ENCODE results near the gene ANKRD39. TPM values are rescaled to one million over a fixed set of nuclear protein-coding genes. Genes with fewer than 3 reads are reported as not detected.

ANKRD39 gene
- total RNA-seq, 1 donor from 2014 or later, result 14.6 TPM

GRCh38 chr2:96804986-96805385 lies 52.8 kb downstream of the ANKRD39 start:
- DNase-seq (no peak), ATAC-seq (ENCODE audit: poor library complexity) (no peak)
- intact Hi-C loops (cut with DNase I), result no loop called here

GRCh38 chr2:96802721-96803120 lies 55.1 kb downstream of the ANKRD39 start:
- ATAC-seq (ENCODE audit: poor library complexity) (no peak), DNase-seq (no peak)
- intact Hi-C loops (cut with DNase I), result no loop called here

- DNase-seq (no peak), ATAC-seq (ENCODE audit: poor library complexity) (peak; percentile 4)
- intact Hi-C loops (cut with DNase I), result no loop called here
Measured at GRCh38 chr2:96801786-96802595, 55.8 kb downstream of the ANKRD39 start.

- DNase-seq (peak; percentile 84), ATAC-seq (ENCODE audit: poor library complexity) (peak; percentile 95)
- intact Hi-C loops (cut with DNase I), result no loop called here
Measured at GRCh38 chr2:96801005-96801785, 56.6 kb downstream of the ANKRD39 start.

- ATAC-seq (ENCODE audit: poor library complexity) (no peak), DNase-seq (no peak)
- intact Hi-C loops (cut with DNase I), result no loop called here
Measured at GRCh38 chr2:96800061-96801004, 57.5 kb downstream of the ANKRD39 start.

GRCh38 chr2:96799623-96799935 lies 58.2 kb downstream of the ANKRD39 start:
- intact Hi-C loops (cut with DNase I), result loop anchor here (5.0 kb wide), 1 partner anchor 37 kb away; the partner anchor contains the start of gene CNNM4
- DNase-seq (no peak), ATAC-seq (ENCODE audit: poor library complexity) (no peak)

- no peak for ATAC-seq (ENCODE audit: poor library complexity)
- DNase-seq, result no peak
- intact Hi-C loops (cut with DNase I), result loop anchor here (5.0 kb wide), 1 partner anchor 37 kb away; the partner anchor contains the start of gene CNNM4
Measured at GRCh38 chr2:96798733-96799622, 58.8 kb downstream of the ANKRD39 start.

Small RNAs within 50 kb of the gene (microRNA-seq; reads per million reads assigned to microRNA genes)
- gene MIR3127, result 1.9 reads per million

Other genes with a start within 250 kb of the ANKRD39 start
- 31.8 TPM for gene KANSL3, start 219.7 kb downstream of the ANKRD39 start, total RNA-seq
- not detected for gene FER1L5, start 215.3 kb downstream of the ANKRD39 start, total RNA-seq
- gene LMAN2L, start 118.0 kb downstream of the ANKRD39 start, total RNA-seq, result 25.7 TPM
- gene CNNM4, start 97.1 kb downstream of the ANKRD39 start, total RNA-seq, result 31.4 TPM
- gene CNNM3, start 41.7 kb downstream of the ANKRD39 start, total RNA-seq, result 13.5 TPM
- gene ANKRD23, start 14.0 kb downstream of the ANKRD39 start, total RNA-seq, result 10.6 TPM
- gene SEMA4C, start 12.1 kb upstream of the ANKRD39 start, total RNA-seq, result 18.2 TPM
- 1.2 TPM for gene FAM178B, start 128.6 kb upstream of the ANKRD39 start, total RNA-seq
- gene FAHD2B, start 236.9 kb upstream of the ANKRD39 start, total RNA-seq, result 31.8 TPM